NT2/D1 (cell line): ENCODE measurements around the gene ARID4B.
"Not testable (repeated sequence)": the region's sequence is repeated elsewhere in the genome, so short reads cannot be mapped to it uniquely, and the experiment has no call there.

Source experiments
- DNase-seq: peaks from one replicate; pipeline ENCODE4 v3.0.0-alpha.2; 2011; ENCODE audit warnings: low read depth, low spot score
- H3K27me3 ChIP-seq: 2 replicates; pipeline ENCODE4 v1.6.0; 2011; ENCODE audit warnings: mild to moderate bottlenecking; ENCODE audit not compliant: insufficient read length, insufficient read depth
- H3K36me3 ChIP-seq: 2 replicates; pipeline ENCODE4 v1.6.1; 2011; ENCODE audit warnings: mild to moderate bottlenecking, low read length, mixed read lengths; ENCODE audit not compliant: insufficient read depth, insufficient read length
- H3K4me1 ChIP-seq: 2 replicates; pipeline ENCODE4 v1.5.1; 2011; ENCODE audit not compliant: insufficient read depth, insufficient read length
- H3K4me3 ChIP-seq: 2 replicates; pipeline ENCODE4 v1.5.1; 2011; ENCODE audit warnings: low read depth; ENCODE audit not compliant: insufficient read length
- H3K9ac ChIP-seq: 2 replicates; pipeline ENCODE4 v1.6.0; 2011; ENCODE audit warnings: low read depth; ENCODE audit not compliant: insufficient read length
- H3K9me3 ChIP-seq: 2 replicates; pipeline ENCODE4 v1.5.1; 2011; ENCODE audit warnings: mild to moderate bottlenecking, low read length; ENCODE audit not compliant: insufficient read depth
- SUZ12 ChIP-seq: IDR thresholded peaks from 2 replicates; pipeline ENCODE4 v1.6.1; 2011; ENCODE audit not compliant: insufficient read length, insufficient read depth; ENCODE audit errors: extremely low read depth
- YY1 ChIP-seq: IDR thresholded peaks from 2 replicates; pipeline ENCODE4 v1.6.1; 2011; ENCODE audit not compliant: insufficient read length, insufficient read depth
- ZNF274 ChIP-seq: IDR thresholded peaks from 2 replicates; pipeline ENCODE4 v1.6.1; 2011; ENCODE audit warnings: mild to moderate bottlenecking, low read depth, low read length

ARID4B gene

GRCh38 chr1:235264327-235264726, 63.7 kb downstream of the ARID4B start:
- no peak overlapping the region for H3K4me3 ChIP-seq
- peaks cover 5% of the 10 kb centered on the region for H3K36me3 ChIP-seq
- H3K9me3 ChIP-seq: no peaks in the 10 kb centered on the region
- H3K9ac ChIP-seq: no peak overlapping the region
- TF ChIP-seq SUZ12 (no peak), YY1 (no peak), ZNF274 (no peak)
- H3K4me1 ChIP-seq: no peaks in the 10 kb centered on the region
- H3K27me3 ChIP-seq: no peaks in the 10 kb centered on the region
- no peak for DNase-seq

DNA sequence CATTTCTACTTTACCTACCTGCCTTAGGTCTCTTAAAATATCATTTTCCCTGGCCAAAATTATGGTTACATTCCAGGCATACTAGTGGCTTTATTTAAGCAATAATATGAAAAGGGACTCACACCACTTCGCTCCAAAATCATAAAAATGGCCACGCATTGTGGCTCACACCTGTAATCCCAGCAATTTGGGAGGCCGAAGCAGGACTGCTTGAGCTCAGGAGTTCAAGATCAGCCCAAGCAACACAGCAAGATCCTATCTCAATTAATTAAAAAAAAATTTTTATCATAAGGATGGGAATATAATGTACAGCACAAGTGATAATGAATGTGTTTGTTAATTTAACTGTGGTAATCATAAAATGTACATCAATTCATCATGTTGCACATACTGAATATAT, 65.4 kb downstream of the ARID4B start:
- Histone ChIP-seq H3K9me3 (no peaks in the 10 kb centered on the region), H3K4me3 (no peak overlapping the region), H3K4me1 (no peaks in the 10 kb centered on the region), H3K9ac (no peak overlapping the region), H3K36me3 (peaks cover 10% of the 10 kb centered on the region), H3K27me3 (no peaks in the 10 kb centered on the region)
- no peak for TF ChIP-seq ZNF274
- TF ChIP-seq YY1: no peak
- TF ChIP-seq SUZ12: no peak
- DNase-seq: no peak

DNA sequence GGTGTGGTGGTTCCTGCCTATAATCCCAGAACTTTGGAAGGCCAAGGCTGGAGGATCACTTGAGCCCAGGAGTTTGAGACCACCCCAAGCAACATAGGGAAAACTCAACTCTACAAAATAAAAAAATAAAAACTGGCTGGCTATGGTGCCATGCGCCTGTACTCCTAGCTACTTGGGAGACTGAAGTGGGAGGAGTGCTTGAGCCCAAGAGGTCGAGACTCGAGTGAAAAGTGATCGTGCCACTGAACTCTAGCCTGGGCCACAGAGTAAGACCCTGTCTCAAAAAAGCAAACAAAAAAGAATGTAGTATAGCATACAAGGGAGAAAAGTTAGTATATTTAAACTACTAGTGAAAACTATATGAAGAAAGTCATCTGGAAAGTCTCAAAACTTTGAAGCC, 66.7 kb downstream of the ARID4B start:
- DNase-seq: no peak
- no peak overlapping the region for H3K9ac ChIP-seq
- H3K27me3 ChIP-seq: no peaks in the 10 kb centered on the region
- H3K9me3 ChIP-seq: no peaks in the 10 kb centered on the region
- TF ChIP-seq SUZ12 (no peak), YY1 (no peak), ZNF274 (no peak)
- H3K4me1 ChIP-seq: no peaks in the 10 kb centered on the region
- H3K4me3 ChIP-seq: no peak overlapping the region
- peaks cover 10% of the 10 kb centered on the region for H3K36me3 ChIP-seq

DNA sequence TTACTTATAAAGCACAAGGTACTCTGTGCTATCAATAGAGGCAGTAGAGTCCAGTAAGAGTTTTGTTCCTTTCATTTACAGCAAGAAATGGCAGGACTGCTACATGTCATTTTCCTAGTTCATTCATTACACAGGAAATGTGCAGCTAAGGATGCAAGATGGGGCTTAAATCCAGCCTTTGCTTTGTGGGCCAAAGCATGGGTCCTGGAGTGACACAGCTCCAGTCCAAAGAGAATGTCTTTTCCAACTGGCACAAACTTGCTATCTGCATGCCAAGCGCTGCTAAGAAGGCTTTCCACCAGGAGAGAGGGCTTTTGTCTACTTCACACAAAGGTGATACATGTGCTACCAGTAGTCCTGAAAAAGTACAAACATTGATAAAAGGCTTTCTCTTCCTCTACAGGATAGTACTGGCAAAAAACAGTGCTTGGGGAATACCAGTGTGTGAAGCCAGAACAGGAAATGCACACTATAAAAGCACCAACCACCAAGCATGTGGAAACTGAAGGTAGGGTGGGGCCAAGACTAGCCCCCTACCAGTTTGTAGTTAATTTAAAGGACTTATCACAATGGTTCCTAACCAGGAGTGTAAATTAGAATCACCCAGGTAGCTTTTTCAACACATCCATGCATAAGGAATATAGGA, 68.7 kb downstream of the ARID4B start:
- TF ChIP-seq ZNF274 (no peak), YY1 (no peak)
- no peak overlapping the region for H3K4me3 ChIP-seq
- no peak for DNase-seq
- no peaks in the 10 kb centered on the region for H3K9me3 ChIP-seq
- no peaks in the 10 kb centered on the region for H3K27me3 ChIP-seq
- H3K9ac ChIP-seq: no peak overlapping the region
- H3K36me3 ChIP-seq: peaks cover 10% of the 10 kb centered on the region
- H3K4me1 ChIP-seq: no peaks in the 10 kb centered on the region

- H3K4me3 ChIP-seq, H3K9ac ChIP-seq, H3K4me1 ChIP-seq, DNase-seq, H3K9me3 ChIP-seq, H3K27me3 ChIP-seq: not testable (repeated sequence)
- peaks cover 10% of the 10 kb centered on the region for H3K36me3 ChIP-seq
These were observed 69.9 kb downstream of the ARID4B start for GRCh38 chr1:235258068-235258467.

DNA sequence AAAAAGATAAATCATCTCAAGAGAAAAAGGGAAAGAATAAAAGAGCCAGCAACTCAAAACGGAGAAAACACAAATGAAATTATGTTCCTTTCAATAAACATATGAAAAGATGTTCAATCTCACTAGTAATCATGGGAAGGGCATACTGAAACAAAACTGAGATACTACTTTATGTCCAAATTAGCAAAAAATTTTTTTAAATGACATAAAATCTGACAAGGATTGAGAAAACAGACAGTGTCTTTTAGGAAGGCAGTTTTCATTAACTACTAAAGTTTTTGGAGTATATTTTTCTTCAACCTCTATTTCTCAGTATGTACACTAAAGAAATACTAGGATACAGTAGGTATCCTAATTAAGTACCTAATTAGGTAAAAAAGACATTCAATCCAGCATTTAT, 73.3 kb downstream of the ARID4B start:
- H3K9ac ChIP-seq: no peak overlapping the region

DNA sequence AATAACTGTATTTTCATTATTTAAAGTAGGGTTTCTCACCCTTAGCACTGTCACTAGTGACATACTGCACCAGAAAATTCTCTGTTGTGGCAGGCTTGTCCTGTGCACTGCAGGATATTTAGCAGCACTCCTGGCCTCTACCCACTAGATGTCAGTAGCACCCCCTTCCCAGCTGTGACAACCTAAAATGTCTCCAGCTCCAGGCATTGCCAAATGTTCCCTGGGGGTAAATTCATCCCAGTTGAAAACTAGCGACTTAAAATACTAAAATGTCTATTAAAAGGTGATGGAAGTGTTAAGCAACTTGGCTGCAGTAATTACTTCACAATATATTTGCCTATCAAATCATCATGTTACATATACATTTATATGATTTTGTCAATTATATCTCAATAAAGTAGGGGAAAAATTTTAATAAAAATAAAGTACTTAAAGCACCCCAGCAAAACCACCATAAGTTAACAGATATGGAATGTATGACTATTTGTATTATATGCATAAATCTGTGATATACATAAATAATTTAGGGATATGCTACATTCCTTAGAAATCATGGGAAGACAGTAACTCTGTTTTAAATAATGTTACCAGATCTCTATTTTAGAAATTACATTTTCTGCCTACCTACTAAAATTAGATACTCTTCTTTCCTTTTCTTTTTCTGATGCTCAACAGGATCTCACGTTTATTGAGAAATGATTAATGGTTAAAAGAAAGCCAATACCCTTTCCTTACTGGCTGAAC, 74.6 kb downstream of the ARID4B start:
- DNase-seq: peak; percentile 76
- Histone ChIP-seq H3K27me3 (no peaks in the 10 kb centered on the region), H3K36me3 (peaks cover 16% of the 10 kb centered on the region), H3K4me3 (no peak overlapping the region), H3K9ac (no peak overlapping the region), H3K4me1 (no peaks in the 10 kb centered on the region), H3K9me3 (no peaks in the 10 kb centered on the region)
- TF ChIP-seq ZNF274 (no peak), SUZ12 (no peak), YY1 (no peak)

More for the DNA sequence above, 73.3 kb downstream of the ARID4B start:
- H3K4me3 ChIP-seq: no peak overlapping the region
- no peaks in the 10 kb centered on the region for H3K27me3 ChIP-seq
- H3K36me3 ChIP-seq: peaks cover 24% of the 10 kb centered on the region
- no peaks in the 10 kb centered on the region for H3K4me1 ChIP-seq
- TF ChIP-seq SUZ12 (no peak), ZNF274 (no peak), YY1 (no peak)
- DNase-seq: no peak
- no peaks in the 10 kb centered on the region for H3K9me3 ChIP-seq
